C4-2B (cell line): ENCODE data around the gene LMOD3.

Experiments
- H3K27ac ChIP-seq: fragments of 450-650 bp; 2 replicates; pipeline ENCODE4 v1.5.1; 2017
- ZFX ChIP-seq: fragments of 450-650 bp; IDR thresholded peaks from 2 replicates; pipeline ENCODE4 v1.6.1; 2017
- TF ChIP-seq, protein P1 (sequence below): fragments of 450-650 bp; conservative IDR thresholded peaks from 2 replicates; pipeline ENCODE4 v1.5.1; 2017; ENCODE audit warnings: mild to moderate bottlenecking

LMOD3 gene

DNA sequence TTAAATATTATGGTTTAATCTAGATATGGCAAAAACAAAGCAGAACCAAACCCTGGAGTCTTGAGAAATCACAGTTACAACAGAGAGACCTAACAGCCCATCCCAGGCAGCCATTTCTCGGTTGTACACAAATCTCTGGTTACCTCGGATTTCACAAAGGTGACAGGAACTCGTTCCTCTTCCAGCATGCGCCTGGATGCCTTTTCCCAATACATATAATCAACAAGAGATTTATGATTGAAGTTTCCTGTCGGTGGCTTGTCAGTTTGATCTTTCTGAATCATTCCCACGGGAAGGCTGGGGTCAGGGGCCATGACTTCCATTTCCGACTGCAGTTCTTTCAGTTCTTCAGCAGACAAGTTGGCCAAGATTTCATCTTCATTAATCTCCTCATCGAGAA is 445 bp downstream of the LMOD3 start:
- no peak overlapping the region for H3K27ac ChIP-seq
- no peak for TF ChIP-seq ZFX
- TF ChIP-seq, protein P1, sequence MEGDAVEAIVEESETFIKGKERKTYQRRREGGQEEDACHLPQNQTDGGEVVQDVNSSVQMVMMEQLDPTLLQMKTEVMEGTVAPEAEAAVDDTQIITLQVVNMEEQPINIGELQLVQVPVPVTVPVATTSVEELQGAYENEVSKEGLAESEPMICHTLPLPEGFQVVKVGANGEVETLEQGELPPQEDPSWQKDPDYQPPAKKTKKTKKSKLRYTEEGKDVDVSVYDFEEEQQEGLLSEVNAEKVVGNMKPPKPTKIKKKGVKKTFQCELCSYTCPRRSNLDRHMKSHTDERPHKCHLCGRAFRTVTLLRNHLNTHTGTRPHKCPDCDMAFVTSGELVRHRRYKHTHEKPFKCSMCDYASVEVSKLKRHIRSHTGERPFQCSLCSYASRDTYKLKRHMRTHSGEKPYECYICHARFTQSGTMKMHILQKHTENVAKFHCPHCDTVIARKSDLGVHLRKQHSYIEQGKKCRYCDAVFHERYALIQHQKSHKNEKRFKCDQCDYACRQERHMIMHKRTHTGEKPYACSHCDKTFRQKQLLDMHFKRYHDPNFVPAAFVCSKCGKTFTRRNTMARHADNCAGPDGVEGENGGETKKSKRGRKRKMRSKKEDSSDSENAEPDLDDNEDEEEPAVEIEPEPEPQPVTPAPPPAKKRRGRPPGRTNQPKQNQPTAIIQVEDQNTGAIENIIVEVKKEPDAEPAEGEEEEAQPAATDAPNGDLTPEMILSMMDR, result no peak

DNA sequence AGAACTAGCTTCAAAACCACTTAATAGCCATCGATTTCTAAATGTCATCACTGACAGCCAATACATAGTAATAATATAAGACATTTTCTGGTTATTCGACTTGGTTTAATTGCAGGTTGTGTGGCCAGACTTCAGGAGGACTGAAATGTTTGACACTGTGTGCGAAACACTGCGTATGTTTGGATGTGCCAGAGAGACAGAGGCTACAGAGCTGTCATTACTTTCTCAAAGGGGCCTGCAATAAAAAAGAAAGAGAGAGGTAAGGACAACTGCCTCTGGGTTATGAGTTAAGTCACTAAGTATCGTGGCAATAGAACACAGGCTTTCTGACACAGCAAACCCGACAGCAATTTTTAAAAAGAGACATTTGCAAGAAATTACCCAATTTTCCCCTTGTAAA is 882 bp downstream of the LMOD3 start:
- H3K27ac ChIP-seq, result no peak overlapping the region
- TF ChIP-seq, protein P1, result no peak
- no peak for TF ChIP-seq ZFX

DNA sequence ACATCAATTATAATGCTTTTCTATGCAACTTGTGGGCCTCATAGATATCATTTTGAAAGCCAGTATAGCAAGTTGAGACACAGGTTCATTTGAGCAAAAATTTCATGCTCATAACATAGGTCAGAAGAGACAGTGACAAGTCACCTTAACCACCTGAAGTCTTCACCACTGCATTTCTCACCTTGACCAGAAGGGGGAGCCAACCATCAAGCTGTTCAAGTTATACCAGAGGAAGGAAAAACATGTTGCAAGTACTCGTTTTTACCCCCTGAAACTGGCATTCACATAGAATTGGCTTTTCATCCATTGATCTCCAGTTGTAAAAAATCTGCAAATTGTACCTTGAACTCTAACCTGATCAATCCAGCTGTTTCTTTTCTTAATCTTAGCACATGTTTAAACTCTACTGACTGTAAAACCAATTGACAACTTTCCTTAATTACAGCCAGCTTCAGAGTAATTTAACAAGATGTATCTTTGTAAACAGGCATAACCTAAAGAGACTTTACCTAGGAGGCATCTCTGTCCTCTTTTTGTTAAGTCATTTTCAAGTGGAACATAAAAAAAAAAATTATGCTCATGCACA is 1.4 kb downstream of the LMOD3 start:
- no peak for TF ChIP-seq ZFX
- TF ChIP-seq, protein P1, result peak; percentile 88
- H3K27ac ChIP-seq, result no peak overlapping the region

DNA sequence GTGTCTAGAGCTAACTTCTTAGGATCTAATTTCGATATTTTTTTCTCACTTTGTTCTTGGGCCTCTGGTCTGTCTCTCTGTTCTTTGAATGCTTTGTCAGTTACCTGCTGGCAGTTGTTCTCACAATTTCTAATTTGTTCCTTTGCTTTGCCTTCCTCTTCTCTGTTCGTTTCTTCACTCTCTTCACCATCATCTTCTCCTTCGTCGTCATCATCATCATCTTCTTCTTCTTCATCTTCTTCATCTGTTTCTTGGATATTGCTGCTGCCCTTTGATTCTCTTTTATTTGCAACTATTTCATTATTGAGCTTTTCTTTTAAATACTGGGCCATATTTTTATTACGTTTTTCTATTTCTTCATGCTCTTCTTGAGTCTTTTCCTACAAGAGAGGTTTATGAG is 2.7 kb downstream of the LMOD3 start:
- TF ChIP-seq, protein P1, result no peak
- TF ChIP-seq ZFX, result no peak
- no peak overlapping the region for H3K27ac ChIP-seq

DNA sequence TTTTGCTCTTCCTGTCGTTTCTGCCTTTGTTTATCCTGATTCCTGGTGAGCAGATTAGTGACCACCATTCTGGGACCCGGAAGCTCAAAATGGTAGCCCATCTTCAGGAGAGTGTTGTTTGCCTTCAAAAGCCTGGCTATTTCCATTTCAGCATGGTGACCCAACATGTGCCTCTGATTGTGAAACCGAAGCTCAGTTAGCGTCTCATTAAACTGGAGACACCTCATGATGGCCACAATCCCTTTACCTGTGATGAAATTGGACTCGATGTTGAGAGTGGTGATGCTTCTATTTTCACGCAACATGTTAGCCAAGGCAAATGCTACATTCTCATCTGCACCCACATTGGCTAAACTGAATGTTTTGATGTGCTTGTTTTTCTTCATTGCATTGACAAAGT is 3.3 kb downstream of the LMOD3 start:
- TF ChIP-seq, protein P1, result no peak
- no peak for TF ChIP-seq ZFX
- H3K27ac ChIP-seq, result no peak overlapping the region

DNA sequence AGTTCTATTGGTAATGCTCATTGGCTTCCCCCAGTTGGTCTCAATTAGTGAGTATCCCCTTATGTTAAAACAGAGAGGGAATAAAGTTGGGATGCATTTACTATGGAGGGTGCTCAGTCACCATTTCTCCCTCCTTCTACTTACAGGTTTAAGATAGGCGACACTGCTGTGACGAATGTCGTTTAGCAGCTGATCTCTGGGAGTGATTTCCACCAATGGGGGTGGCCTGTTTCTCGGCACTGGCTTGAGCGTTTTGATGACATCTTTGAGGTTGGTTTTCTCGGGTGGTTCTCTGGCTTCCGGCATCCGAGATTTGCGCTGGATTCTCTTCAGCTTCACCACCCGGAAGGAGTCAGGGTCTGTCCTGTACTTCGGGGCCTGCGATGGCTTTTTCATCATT is 3.8 kb downstream of the LMOD3 start:
- TF ChIP-seq ZFX, result no peak
- TF ChIP-seq, protein P1, result no peak
- no peak overlapping the region for H3K27ac ChIP-seq

DNA sequence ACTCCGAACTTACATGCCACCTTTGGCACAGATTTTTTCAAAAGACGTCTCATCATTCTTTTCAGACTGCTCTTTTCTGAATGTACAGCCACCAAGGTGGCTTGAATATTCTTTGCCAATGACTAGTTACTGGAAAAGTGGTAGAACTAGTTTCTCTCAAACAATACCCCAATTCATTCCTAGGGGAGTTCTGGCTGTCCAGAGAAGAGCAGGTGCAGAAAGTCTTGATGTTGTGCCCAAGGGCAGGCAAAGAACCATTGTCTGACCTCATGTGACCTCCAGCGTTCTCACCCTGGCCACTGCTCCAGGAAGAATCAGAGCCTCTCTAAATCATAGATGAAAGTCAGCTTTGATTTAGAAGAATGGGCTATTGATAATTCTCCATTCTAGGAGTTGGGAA is 5.5 kb downstream of the LMOD3 start:
- H3K27ac ChIP-seq, result no peak overlapping the region
- TF ChIP-seq ZFX, result no peak
- TF ChIP-seq, protein P1, result no peak
